GM23338 (cell line): ENCODE measurements around the gene PPP1R3E. TPM values are rescaled to one million over a fixed set of nuclear protein-coding genes. Genes with fewer than 3 reads are reported as not detected.

ENCODE experiments used
- ATAC-seq: fragments of 200-7000 bp; cut with Tn5 transposase; 3 replicates; pipeline ENCODE4 v1.9.1; 2020
- DNase-seq: peaks from one replicate; pipeline ENCODE4 v3.0.0-alpha.2; 2015; ENCODE audit warnings: low spot score
- H2AFZ ChIP-seq: fragments of 200-600 bp; sonication (generic); 2 replicates; pipeline ENCODE4 v1.8.0; 2016; ENCODE audit warnings: antibody characterized with exemption, mild to moderate bottlenecking, moderate library complexity
- H3F3A ChIP-seq: fragments of 200-600 bp; sonication (generic); replicated peaks from 2 replicates; pipeline ENCODE4 v1.8.0; 2017; ENCODE audit warnings: antibody characterized with exemption, mixed run types, low read depth
- H3K27ac ChIP-seq: fragments of 200-600 bp; sonication (generic); 2 replicates; pipeline ENCODE4 v1.6.1; 2016; ENCODE audit warnings: low read depth
- H3K27me3 ChIP-seq: fragments of 200-600 bp; sonication (generic); 2 replicates; pipeline ENCODE4 v1.8.0; 2016; ENCODE audit warnings: mild to moderate bottlenecking, mixed run types, moderate library complexity; ENCODE audit not compliant: insufficient read depth
- H3K36me3 ChIP-seq: fragments of 200-600 bp; sonication (generic); 2 replicates; pipeline ENCODE4 v1.8.0; 2016; ENCODE audit warnings: mild to moderate bottlenecking; ENCODE audit not compliant: insufficient read depth
- H3K4me1 ChIP-seq: fragments of 200-600 bp; sonication (generic); 2 replicates; pipeline ENCODE4 v1.8.0; 2016; ENCODE audit warnings: mild to moderate bottlenecking, moderate library complexity; ENCODE audit not compliant: insufficient read depth
- H3K4me2 ChIP-seq: fragments of 200-600 bp; sonication (generic); 2 replicates; pipeline ENCODE4 v1.7.1; 2017; ENCODE audit warnings: mixed run types
- H3K4me3 ChIP-seq: fragments of 200-600 bp; sonication (generic); 2 replicates; pipeline ENCODE4 v1.6.1; 2016; ENCODE audit warnings: mixed run types
- H3K79me2 ChIP-seq: fragments of 200-600 bp; sonication (generic); replicated peaks from 2 replicates; pipeline ENCODE4 v1.8.0; 2017; ENCODE audit warnings: mild to moderate bottlenecking; ENCODE audit not compliant: insufficient read depth
- H3K9me2 ChIP-seq: fragments of 200-600 bp; sonication (generic); 2 replicates; pipeline ENCODE4 v1.8.0; 2017; ENCODE audit not compliant: insufficient read depth
- H4K20me1 ChIP-seq: fragments of 200-600 bp; sonication (generic); replicated peaks from 2 replicates; pipeline ENCODE4 v1.8.0; 2017; ENCODE audit warnings: mild to moderate bottlenecking; ENCODE audit not compliant: insufficient read depth
- H3K27ac Mint-ChIP-seq: 2 replicates; pipeline ENCODE4 v1.8.0; 2020; ENCODE audit warnings: inconsistent platforms, mild to moderate bottlenecking, moderate library complexity, mixed read lengths
- H3K27me3 Mint-ChIP-seq: 3 replicates; pipeline ENCODE4 v1.8.0; 2022; ENCODE audit warnings: low read depth, mild to moderate bottlenecking, moderate library complexity, mixed read lengths, inconsistent platforms; ENCODE audit not compliant: insufficient read depth, poor library complexity
- H3K36me3 Mint-ChIP-seq: 3 replicates; pipeline ENCODE4 v1.8.0; 2021; ENCODE audit warnings: low read depth, mild to moderate bottlenecking, inconsistent platforms, moderate library complexity, mixed read lengths
- H3K4me1 Mint-ChIP-seq: 3 replicates; pipeline ENCODE4 v1.8.0; 2020; ENCODE audit warnings: mild to moderate bottlenecking, inconsistent platforms, mixed read lengths
- H3K4me3 Mint-ChIP-seq: 3 replicates; pipeline ENCODE4 v1.8.0; 2021; ENCODE audit warnings: moderate library complexity, mild to moderate bottlenecking, inconsistent platforms, mixed read lengths
- H3K9me3 Mint-ChIP-seq: 3 replicates; pipeline ENCODE4 v1.8.0; 2020; ENCODE audit warnings: moderate library complexity, mild to moderate bottlenecking, inconsistent platforms, mixed read lengths
- CREB1 ChIP-seq: fragments of 250-450 bp; sonication (Bioruptor Pico); IDR thresholded peaks from 2 replicates; pipeline ENCODE4 v1.5.0; 2020; ENCODE audit warnings: low read depth, mild to moderate bottlenecking, moderate library complexity
- EZH2phosphoT487 ChIP-seq: fragments of 200-600 bp; sonication (generic); IDR thresholded peaks from one replicate; pipeline ENCODE4 v1.8.1; 2018; ENCODE audit warnings: antibody characterized with exemption; ENCODE audit not compliant: unreplicated experiment
- NANOG ChIP-seq: IDR thresholded peaks from 2 replicates; pipeline ENCODE4 v1.6.1; 2016; ENCODE audit warnings: antibody characterized with exemption, borderline replicate concordance
- POLR2AphosphoS5 ChIP-seq: IDR thresholded peaks from 2 replicates; pipeline ENCODE4 v1.6.1; 2016; ENCODE audit warnings: antibody characterized with exemption, low read depth
- STAT1 ChIP-seq: IDR thresholded peaks from one replicate; pipeline ENCODE4 v1.6.1; 2016; ENCODE audit warnings: antibody characterized with exemption; ENCODE audit not compliant: unreplicated experiment
- ZNF114 ChIP-seq: fragments of 250-450 bp; sonication (Bioruptor Pico); IDR thresholded peaks from 2 replicates; pipeline ENCODE4 v1.5.0; 2020; ENCODE audit warnings: mild to moderate bottlenecking, moderate library complexity
- ZNF331 ChIP-seq: fragments of 250-450 bp; sonication (Bioruptor Pico); IDR thresholded peaks from 2 replicates; pipeline ENCODE4 v1.5.0; 2020; ENCODE audit warnings: low read depth, mild to moderate bottlenecking, moderate library complexity
- polyA plus RNA-seq: library from polyadenylated mRNA; unstranded; fragments of >200 nt; fragmentation: Nextera tagmentation; extraction: Ambion mirVana; gene quantifications from 2 replicates; pipeline ENCODE4 v1.2.1, GENCODE V29; 2016
- small RNA-seq: library from RNA; depleted of rRNA; stranded (forward); fragments of <200 nt; gene quantifications from one replicate; pipeline ENCODE3, GENCODE V24; 2014; ENCODE audit warnings: low replicate concordance
- total RNA-seq: library from RNA; depleted of rRNA; stranded (reverse); fragments of >200 nt; shearing (Covaris generic); gene quantifications from 2 replicates; pipeline ENCODE4 v1.2.3, GENCODE V29; 2014; rRNA removed
- TF ChIP-seq, protein P1 (sequence below): IDR thresholded peaks from 2 replicates; pipeline ENCODE4 v1.6.1; 2016; ENCODE audit warnings: antibody characterized with exemption
- TF ChIP-seq, protein P2 (sequence below): IDR thresholded peaks from one replicate; pipeline ENCODE4 v1.6.1; 2018; ENCODE audit warnings: antibody characterized with exemption; ENCODE audit not compliant: unreplicated experiment
- TF ChIP-seq, protein P3 (sequence below), 2 experiments: fragments of 200-600 bp in 1 of 2; sonication (generic) in 1 of 2; conservative IDR thresholded peaks; 2 replicates each; pipeline versions ENCODE4 v1.5.1 to v1.6.1; 2016 to 2017; ENCODE audit warnings: antibody characterized with exemption in 2 of 2, low read depth in 2 of 2, mild to moderate bottlenecking in 2 of 2, moderate library complexity in 1 of 2

Gene PPP1R3E
- total and polyA plus RNA-seq, 2 experiments from 2014 or later = 2.3 to 2.5 TPM

DNA sequence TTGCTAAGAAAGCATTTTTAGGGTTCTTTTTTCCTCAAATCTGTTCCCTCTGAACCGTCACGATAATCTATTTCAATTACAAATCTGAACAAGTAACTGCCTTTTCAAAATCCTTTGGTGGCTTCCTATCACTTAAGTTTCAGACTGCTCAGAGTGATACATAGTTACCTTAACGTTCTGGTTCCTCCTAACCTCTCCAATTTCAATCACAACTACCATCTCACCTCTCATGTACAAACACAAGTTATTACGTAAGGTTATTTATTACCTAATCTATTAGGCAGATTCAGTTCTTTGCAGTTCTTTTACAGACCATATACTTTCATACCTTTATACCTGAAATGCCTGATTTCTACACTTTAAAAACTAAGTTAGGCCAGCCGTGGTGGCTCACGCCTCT lies 52.8 kb downstream of the PPP1R3E start:
- Mint-ChIP-seq H3K4me3 (no peak overlapping the region), H3K9me3 (no peaks in the 10 kb centered on the region), H3K36me3 (no peaks in the 10 kb centered on the region), H3K4me1 (peaks cover 38% of the 10 kb centered on the region), H3K27ac (peak overlapping the region; percentile 0; the same call in 1 of the 2 replicates), H3K27me3 (peaks cover 3% of the 10 kb centered on the region)
- no peaks in the 10 kb centered on the region for H3F3A ChIP-seq
- no peak overlapping the region for H2AFZ ChIP-seq
- ATAC-seq = no peak
- peak overlapping the region; percentile 84; the same call in 1 of the 2 replicates for H3K27ac ChIP-seq
- H3K4me3 ChIP-seq = no peak overlapping the region
- H3K9me2 ChIP-seq = no peaks in the 10 kb centered on the region
- no peak overlapping the region for H3K4me2 ChIP-seq
- no peaks in the 10 kb centered on the region for H3K79me2 ChIP-seq
- H3K36me3 ChIP-seq = no peaks in the 10 kb centered on the region
- no peaks in the 10 kb centered on the region for H3K27me3 ChIP-seq
- H4K20me1 ChIP-seq = no peaks in the 10 kb centered on the region
- DNase-seq = no peak
- TF ChIP-seq CREB1 (CRISPR knock-in tag) = no peak
- TF ChIP-seq, protein P1, sequence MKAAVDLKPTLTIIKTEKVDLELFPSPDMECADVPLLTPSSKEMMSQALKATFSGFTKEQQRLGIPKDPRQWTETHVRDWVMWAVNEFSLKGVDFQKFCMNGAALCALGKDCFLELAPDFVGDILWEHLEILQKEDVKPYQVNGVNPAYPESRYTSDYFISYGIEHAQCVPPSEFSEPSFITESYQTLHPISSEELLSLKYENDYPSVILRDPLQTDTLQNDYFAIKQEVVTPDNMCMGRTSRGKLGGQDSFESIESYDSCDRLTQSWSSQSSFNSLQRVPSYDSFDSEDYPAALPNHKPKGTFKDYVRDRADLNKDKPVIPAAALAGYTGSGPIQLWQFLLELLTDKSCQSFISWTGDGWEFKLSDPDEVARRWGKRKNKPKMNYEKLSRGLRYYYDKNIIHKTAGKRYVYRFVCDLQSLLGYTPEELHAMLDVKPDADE = no peak
- TF ChIP-seq, protein P2, sequence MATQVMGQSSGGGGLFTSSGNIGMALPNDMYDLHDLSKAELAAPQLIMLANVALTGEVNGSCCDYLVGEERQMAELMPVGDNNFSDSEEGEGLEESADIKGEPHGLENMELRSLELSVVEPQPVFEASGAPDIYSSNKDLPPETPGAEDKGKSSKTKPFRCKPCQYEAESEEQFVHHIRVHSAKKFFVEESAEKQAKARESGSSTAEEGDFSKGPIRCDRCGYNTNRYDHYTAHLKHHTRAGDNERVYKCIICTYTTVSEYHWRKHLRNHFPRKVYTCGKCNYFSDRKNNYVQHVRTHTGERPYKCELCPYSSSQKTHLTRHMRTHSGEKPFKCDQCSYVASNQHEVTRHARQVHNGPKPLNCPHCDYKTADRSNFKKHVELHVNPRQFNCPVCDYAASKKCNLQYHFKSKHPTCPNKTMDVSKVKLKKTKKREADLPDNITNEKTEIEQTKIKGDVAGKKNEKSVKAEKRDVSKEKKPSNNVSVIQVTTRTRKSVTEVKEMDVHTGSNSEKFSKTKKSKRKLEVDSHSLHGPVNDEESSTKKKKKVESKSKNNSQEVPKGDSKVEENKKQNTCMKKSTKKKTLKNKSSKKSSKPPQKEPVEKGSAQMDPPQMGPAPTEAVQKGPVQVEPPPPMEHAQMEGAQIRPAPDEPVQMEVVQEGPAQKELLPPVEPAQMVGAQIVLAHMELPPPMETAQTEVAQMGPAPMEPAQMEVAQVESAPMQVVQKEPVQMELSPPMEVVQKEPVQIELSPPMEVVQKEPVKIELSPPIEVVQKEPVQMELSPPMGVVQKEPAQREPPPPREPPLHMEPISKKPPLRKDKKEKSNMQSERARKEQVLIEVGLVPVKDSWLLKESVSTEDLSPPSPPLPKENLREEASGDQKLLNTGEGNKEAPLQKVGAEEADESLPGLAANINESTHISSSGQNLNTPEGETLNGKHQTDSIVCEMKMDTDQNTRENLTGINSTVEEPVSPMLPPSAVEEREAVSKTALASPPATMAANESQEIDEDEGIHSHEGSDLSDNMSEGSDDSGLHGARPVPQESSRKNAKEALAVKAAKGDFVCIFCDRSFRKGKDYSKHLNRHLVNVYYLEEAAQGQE = no peak
- no peak for TF ChIP-seq EZH2phosphoT487
- TF ChIP-seq, protein P3, sequence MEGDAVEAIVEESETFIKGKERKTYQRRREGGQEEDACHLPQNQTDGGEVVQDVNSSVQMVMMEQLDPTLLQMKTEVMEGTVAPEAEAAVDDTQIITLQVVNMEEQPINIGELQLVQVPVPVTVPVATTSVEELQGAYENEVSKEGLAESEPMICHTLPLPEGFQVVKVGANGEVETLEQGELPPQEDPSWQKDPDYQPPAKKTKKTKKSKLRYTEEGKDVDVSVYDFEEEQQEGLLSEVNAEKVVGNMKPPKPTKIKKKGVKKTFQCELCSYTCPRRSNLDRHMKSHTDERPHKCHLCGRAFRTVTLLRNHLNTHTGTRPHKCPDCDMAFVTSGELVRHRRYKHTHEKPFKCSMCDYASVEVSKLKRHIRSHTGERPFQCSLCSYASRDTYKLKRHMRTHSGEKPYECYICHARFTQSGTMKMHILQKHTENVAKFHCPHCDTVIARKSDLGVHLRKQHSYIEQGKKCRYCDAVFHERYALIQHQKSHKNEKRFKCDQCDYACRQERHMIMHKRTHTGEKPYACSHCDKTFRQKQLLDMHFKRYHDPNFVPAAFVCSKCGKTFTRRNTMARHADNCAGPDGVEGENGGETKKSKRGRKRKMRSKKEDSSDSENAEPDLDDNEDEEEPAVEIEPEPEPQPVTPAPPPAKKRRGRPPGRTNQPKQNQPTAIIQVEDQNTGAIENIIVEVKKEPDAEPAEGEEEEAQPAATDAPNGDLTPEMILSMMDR (conservative IDR thresholded peaks at IDR 0.05; ENCODE audit: low read depth in 2 of 2) = no peak
- no peak for TF ChIP-seq POLR2AphosphoS5
- no peak for TF ChIP-seq ZNF331 (CRISPR knock-in tag)
- TF ChIP-seq STAT1 = no peak
- no peak for TF ChIP-seq NANOG
- TF ChIP-seq ZNF114 (CRISPR knock-in tag) = no peak
- peaks cover 33% of the 10 kb centered on the region for H3K4me1 ChIP-seq

DNA sequence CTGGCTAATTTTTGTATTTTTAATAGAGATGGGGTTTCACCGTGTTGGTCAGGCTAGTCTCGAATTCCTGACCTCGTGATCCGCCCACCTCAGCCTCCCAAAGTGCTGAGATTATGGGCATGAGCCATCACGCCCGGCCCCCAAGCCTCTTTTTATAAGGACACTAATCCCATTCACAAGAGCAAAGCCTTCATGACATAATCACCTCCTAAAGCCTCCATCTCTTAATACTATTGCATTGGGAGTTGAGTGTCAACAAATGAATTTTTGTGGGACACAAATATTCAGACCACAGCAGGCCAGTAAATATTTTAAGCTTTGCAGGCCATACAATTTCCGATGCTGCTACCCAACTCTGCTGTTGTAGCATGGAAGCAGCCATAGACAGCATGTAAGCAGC lies 54.1 kb downstream of the PPP1R3E start:
- no peak for DNase-seq
- no peak overlapping the region for H2AFZ ChIP-seq
- no peaks in the 10 kb centered on the region for H3K36me3 ChIP-seq
- no peak overlapping the region for H3K4me3 Mint-ChIP-seq
- no peak overlapping the region for H3K27ac Mint-ChIP-seq
- no peaks in the 10 kb centered on the region for H3K9me3 Mint-ChIP-seq
- no peaks in the 10 kb centered on the region for H3K9me2 ChIP-seq
- H3K36me3 Mint-ChIP-seq = no peaks in the 10 kb centered on the region
- H3K4me1 Mint-ChIP-seq = peaks cover 43% of the 10 kb centered on the region
- no peaks in the 10 kb centered on the region for H3K79me2 ChIP-seq
- peaks cover 29% of the 10 kb centered on the region for H3K4me1 ChIP-seq
- H3K4me2 ChIP-seq = no peak overlapping the region
- TF ChIP-seq NANOG (no peak), ZNF114 (CRISPR knock-in tag) (no peak)
- ATAC-seq = no peak
- H3K27me3 Mint-ChIP-seq = peaks cover 4% of the 10 kb centered on the region
- no peaks in the 10 kb centered on the region for H3F3A ChIP-seq
- H3K27me3 ChIP-seq = no peaks in the 10 kb centered on the region
- H3K4me3 ChIP-seq = no peak overlapping the region
- no peaks in the 10 kb centered on the region for H4K20me1 ChIP-seq
- no peak overlapping the region for H3K27ac ChIP-seq

Small RNA genes lying within 50 kb of the gene (small RNA-seq; reads per million reads assigned to genes)
- gene RNU6-1046P = not detected

Other genes with a start within 250 kb of the PPP1R3E start
- 16.9 and 17.8 TPM in 2 replicates for gene CDH24, start 245.3 kb downstream of the PPP1R3E start, total RNA-seq
- 4.4 and 6.2 TPM in 2 replicates for gene CDH24, start 245.3 kb downstream of the PPP1R3E start, polyA plus RNA-seq
- gene ACIN1, start 207.7 kb downstream of the PPP1R3E start, total RNA-seq = 169 and 172 TPM in 2 replicates
- 73.6 and 76.1 TPM in 2 replicates for gene ACIN1, start 207.7 kb downstream of the PPP1R3E start, polyA plus RNA-seq
- 49.4 and 57.4 TPM in 2 replicates for gene C14orf119, start 207.4 kb downstream of the PPP1R3E start, total RNA-seq
- gene C14orf119, start 207.4 kb downstream of the PPP1R3E start, polyA plus RNA-seq = 114 and 118 TPM in 2 replicates
- gene CIROP, start 197.9 kb downstream of the PPP1R3E start, total RNA-seq = not detected in 2 replicates
- gene CIROP, start 197.9 kb downstream of the PPP1R3E start, polyA plus RNA-seq = not detected in 2 replicates
- not detected in 2 replicates for gene CEBPE, start 183.6 kb downstream of the PPP1R3E start, total RNA-seq
- gene CEBPE, start 183.6 kb downstream of the PPP1R3E start, polyA plus RNA-seq = not detected in 2 replicates
- 105 and 117 TPM in 2 replicates for gene SLC7A8, start 119.2 kb downstream of the PPP1R3E start, total RNA-seq
- 122 and 124 TPM in 2 replicates for gene SLC7A8, start 119.2 kb downstream of the PPP1R3E start, polyA plus RNA-seq
- not detected in 2 replicates for gene RNF212B, start 64.9 kb downstream of the PPP1R3E start, total RNA-seq
- gene RNF212B, start 64.9 kb downstream of the PPP1R3E start, polyA plus RNA-seq = 0.68 TPM in 1 of 2 replicates, not detected in the other
- gene HOMEZ, start 16.7 kb downstream of the PPP1R3E start, total RNA-seq = 4.5 and 5.3 TPM in 2 replicates
- gene HOMEZ, start 16.7 kb downstream of the PPP1R3E start, polyA plus RNA-seq = 7.9 and 8.4 TPM in 2 replicates
- 11.0 and 12.3 TPM in 2 replicates for gene BCL2L2, start 4.0 kb upstream of the PPP1R3E start, total RNA-seq
- gene BCL2L2, start 4.0 kb upstream of the PPP1R3E start, polyA plus RNA-seq = 3.5 and 3.6 TPM in 2 replicates
- gene PABPN1, start 18.6 kb upstream of the PPP1R3E start, total RNA-seq = 110 and 116 TPM in 2 replicates
- gene PABPN1, start 18.6 kb upstream of the PPP1R3E start, polyA plus RNA-seq = 342 and 384 TPM in 2 replicates
- gene SLC22A17, start 50.0 kb upstream of the PPP1R3E start, total RNA-seq = 52.6 and 56.6 TPM in 2 replicates
- gene SLC22A17, start 50.0 kb upstream of the PPP1R3E start, polyA plus RNA-seq = 28.6 and 29.5 TPM in 2 replicates
- gene EFS, start 62.3 kb upstream of the PPP1R3E start, total RNA-seq = 13.6 and 18.9 TPM in 2 replicates
- 5.1 and 6.4 TPM in 2 replicates for gene EFS, start 62.3 kb upstream of the PPP1R3E start, polyA plus RNA-seq
- not detected in 2 replicates for gene IL25, start 70.0 kb upstream of the PPP1R3E start, total RNA-seq
- gene IL25, start 70.0 kb upstream of the PPP1R3E start, polyA plus RNA-seq = not detected in 2 replicates
- 0.24 and 0.27 TPM in 2 replicates for gene CMTM5, start 74.2 kb upstream of the PPP1R3E start, total RNA-seq
- not detected in 2 replicates for gene CMTM5, start 74.2 kb upstream of the PPP1R3E start, polyA plus RNA-seq
- 0.03 and 0.23 TPM in 2 replicates for gene MYH6, start 105.4 kb upstream of the PPP1R3E start, total RNA-seq
- 0.10 and 2.1 TPM in 2 replicates for gene MYH6, start 105.4 kb upstream of the PPP1R3E start, polyA plus RNA-seq
- not detected in 2 replicates for gene MYH7, start 132.8 kb upstream of the PPP1R3E start, total RNA-seq
- 0.05 TPM in 1 of 2 replicates, not detected in the other for gene MYH7, start 132.8 kb upstream of the PPP1R3E start, polyA plus RNA-seq
- gene NGDN, start 166.8 kb upstream of the PPP1R3E start, total RNA-seq = 48.6 and 67.1 TPM in 2 replicates
- 81.6 and 90.8 TPM in 2 replicates for gene NGDN, start 166.8 kb upstream of the PPP1R3E start, polyA plus RNA-seq
- 9.9 and 11.6 TPM in 2 replicates for gene ZFHX2, start 248.9 kb upstream of the PPP1R3E start, total RNA-seq
- gene ZFHX2, start 248.9 kb upstream of the PPP1R3E start, polyA plus RNA-seq = 18.5 and 22.4 TPM in 2 replicates